A673 (cell line): ENCODE data around the gene PRAF2. TPM values are rescaled to one million over a fixed set of nuclear protein-coding genes. Genes with fewer than 3 reads are reported as not detected.

Source experiments
- BruUV-seq: library from RNA; stranded (reverse); fragments of 400-500 nt; replicated peaks from 2 replicates; lab custom pipeline; 2021; lab: Mats Ljungman, UMichigan
- CTCF ChIA-PET: fragments of 300-600 bp; sonication (Branson Sonifier 250); formaldehyde crosslinking; loops from one replicate; lab custom pipeline; 2022; ENCODE audit warnings: antibody characterized with exemption; lab: Charles Lee
- POLR2A ChIA-PET: fragments of 300-600 bp; sonication (Branson Sonifier 250); formaldehyde crosslinking; loops from one replicate; lab custom pipeline; 2022; ENCODE audit warnings: antibody characterized with exemption; ENCODE audit not compliant: low non-redundant PET; lab: Charles Lee
- DNase-seq: peaks from one replicate; pipeline ENCODE4 v3.0.0-alpha.2; 2015; ENCODE audit warnings: low spot score
- H3K27ac ChIP-seq: fragments of 200-600 bp; sonication (generic); 2 replicates; pipeline ENCODE4 v1.5.1; 2016; ENCODE audit warnings: mixed run types, low read depth, mild to moderate bottlenecking, mixed read lengths, antibody characterized with exemption, low read length; ENCODE audit not compliant: poor library complexity, severe bottlenecking
- H3K27me3 ChIP-seq: fragments of 200-600 bp; sonication (generic); replicated peaks from 2 replicates; pipeline ENCODE4 v1.6.1; 2017; ENCODE audit warnings: mixed run types, low read depth, mild to moderate bottlenecking, mixed read lengths, antibody characterized with exemption, low read length; ENCODE audit not compliant: insufficient read depth, poor library complexity
- H3K36me3 ChIP-seq: fragments of 200-600 bp; sonication (generic); 2 replicates; pipeline ENCODE4 v1.6.1; 2016; ENCODE audit warnings: mixed run types, mild to moderate bottlenecking, mixed read lengths, antibody characterized with exemption, low read length; ENCODE audit not compliant: insufficient read depth, poor library complexity, severe bottlenecking
- H3K4me1 ChIP-seq: fragments of 200-600 bp; sonication (generic); 2 replicates; pipeline ENCODE4 v1.6.1; 2017; ENCODE audit warnings: mixed run types, mild to moderate bottlenecking, mixed read lengths, antibody characterized with exemption, low read length; ENCODE audit not compliant: insufficient read depth, poor library complexity, severe bottlenecking
- H3K4me3 ChIP-seq: fragments of 200-600 bp; sonication (generic); 2 replicates; pipeline ENCODE4 v1.5.1; 2016; ENCODE audit warnings: low read depth, mixed run types, mild to moderate bottlenecking, mixed read lengths, low read length; ENCODE audit not compliant: poor library complexity, severe bottlenecking
- H3K9me3 ChIP-seq: fragments of 200-600 bp; sonication (generic); 2 replicates; pipeline ENCODE4 v1.6.1; 2016; ENCODE audit warnings: mixed run types, low read depth, mild to moderate bottlenecking, mixed read lengths, antibody characterized with exemption, low read length; ENCODE audit not compliant: poor library complexity, severe bottlenecking
- EZH2 ChIP-seq: fragments of 200-600 bp; sonication (generic); IDR thresholded peaks from 2 replicates; pipeline ENCODE4 v1.6.1; 2017; ENCODE audit warnings: borderline replicate concordance, low read depth, mild to moderate bottlenecking, mixed read lengths, antibody characterized with exemption, low read length; ENCODE audit not compliant: poor library complexity, severe bottlenecking
- intact Hi-C: fragments of 100-400 bp; cut with micrococcal nuclease; formaldehyde crosslinking; loops from one replicate; pipeline ENCODE4 v1.10.0; 2022; ENCODE audit not compliant: unreplicated experiment
- total RNA-seq: library from RNA; stranded (reverse); gene quantifications from 2 replicates; pipeline ENCODE4 v1.2.3, GENCODE V29; 2021
- TF ChIP-seq, protein P1 (sequence below): fragments of 300-800, 200-600 bp; sonication (generic); conservative IDR thresholded peaks from 2 replicates; pipeline ENCODE4 v1.5.1; 2017; ENCODE audit warnings: low read depth, mild to moderate bottlenecking, antibody characterized with exemption, low read length, moderate library complexity, mixed read lengths

The PRAF2 gene
- total RNA-seq, 1 experiment from 2014 or later: 21.3 TPM

GRCh38 chrX:49120091-49120490, 46.3 kb upstream of the PRAF2 start:
- H3K9me3 ChIP-seq: no peaks in the 10 kb centered on the region
- H3K27ac ChIP-seq: no peak overlapping the region
- H3K27me3 ChIP-seq: no peaks in the 10 kb centered on the region
- intact Hi-C loops: no loop called here
- no TSS peak for BruUV-seq
- ChIA-PET POLR2A (no interaction called here), CTCF (no interaction called here)
- no peaks in the 10 kb centered on the region for H3K4me1 ChIP-seq
- no peak for DNase-seq
- peaks cover 5% of the 10 kb centered on the region for H3K36me3 ChIP-seq
- TF ChIP-seq, protein P1, sequence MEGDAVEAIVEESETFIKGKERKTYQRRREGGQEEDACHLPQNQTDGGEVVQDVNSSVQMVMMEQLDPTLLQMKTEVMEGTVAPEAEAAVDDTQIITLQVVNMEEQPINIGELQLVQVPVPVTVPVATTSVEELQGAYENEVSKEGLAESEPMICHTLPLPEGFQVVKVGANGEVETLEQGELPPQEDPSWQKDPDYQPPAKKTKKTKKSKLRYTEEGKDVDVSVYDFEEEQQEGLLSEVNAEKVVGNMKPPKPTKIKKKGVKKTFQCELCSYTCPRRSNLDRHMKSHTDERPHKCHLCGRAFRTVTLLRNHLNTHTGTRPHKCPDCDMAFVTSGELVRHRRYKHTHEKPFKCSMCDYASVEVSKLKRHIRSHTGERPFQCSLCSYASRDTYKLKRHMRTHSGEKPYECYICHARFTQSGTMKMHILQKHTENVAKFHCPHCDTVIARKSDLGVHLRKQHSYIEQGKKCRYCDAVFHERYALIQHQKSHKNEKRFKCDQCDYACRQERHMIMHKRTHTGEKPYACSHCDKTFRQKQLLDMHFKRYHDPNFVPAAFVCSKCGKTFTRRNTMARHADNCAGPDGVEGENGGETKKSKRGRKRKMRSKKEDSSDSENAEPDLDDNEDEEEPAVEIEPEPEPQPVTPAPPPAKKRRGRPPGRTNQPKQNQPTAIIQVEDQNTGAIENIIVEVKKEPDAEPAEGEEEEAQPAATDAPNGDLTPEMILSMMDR: no peak
- TF ChIP-seq EZH2: no peak
- no peak overlapping the region for H3K4me3 ChIP-seq

GRCh38 chrX:49117581-49117980, 43.8 kb upstream of the PRAF2 start:
- Histone ChIP-seq H3K9me3 (no peaks in the 10 kb centered on the region), H3K4me3 (no peak overlapping the region), H3K4me1 (no peaks in the 10 kb centered on the region), H3K36me3 (peaks cover 9% of the 10 kb centered on the region), H3K27me3 (no peaks in the 10 kb centered on the region), H3K27ac (no peak overlapping the region)
- TF ChIP-seq, protein P1: no peak
- no peak for TF ChIP-seq EZH2
- ChIA-PET CTCF (no interaction called here), POLR2A (no interaction called here)
- DNase-seq: no peak
- BruUV-seq: no TSS peak
- intact Hi-C loops: no loop called here

DNA sequence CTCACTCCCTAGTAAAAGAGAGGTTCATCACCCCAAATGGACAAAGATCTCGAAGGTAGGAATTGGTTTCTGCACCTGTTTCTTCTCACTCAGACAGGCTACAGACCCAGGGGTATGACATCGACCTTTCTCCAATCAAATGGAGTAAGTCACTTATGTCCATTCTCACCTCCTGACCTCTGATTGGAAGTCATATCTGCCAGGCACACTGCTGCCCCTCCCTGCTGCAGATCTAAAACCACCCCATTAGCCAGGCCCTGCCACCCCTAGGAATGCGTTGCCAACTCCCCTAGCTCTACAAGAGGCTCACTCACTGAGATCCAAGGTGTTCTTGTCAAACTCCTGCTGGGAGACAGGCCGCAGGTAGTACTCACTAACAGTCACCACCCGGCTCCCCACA, 42.9 kb upstream of the PRAF2 start:
- POLR2A ChIA-PET: no interaction called here
- BruUV-seq: no TSS peak

More for the DNA sequence above, 42.9 kb upstream of the PRAF2 start:
- DNase-seq: no peak
- Histone ChIP-seq H3K4me1 (no peaks in the 10 kb centered on the region), H3K36me3 (peaks cover 9% of the 10 kb centered on the region), H3K27ac (no peak overlapping the region), H3K27me3 (no peaks in the 10 kb centered on the region), H3K9me3 (no peaks in the 10 kb centered on the region), H3K4me3 (no peak overlapping the region)
- TF ChIP-seq, protein P1: no peak
- TF ChIP-seq EZH2: no peak
- intact Hi-C loops: no loop called here
- CTCF ChIA-PET: no interaction called here
